Posterior vena cava (tissue), 2 donors: ENCODE results near the gene GPNMB. TPM values are rescaled to one million over a fixed set of nuclear protein-coding genes. Genes with fewer than 3 reads are reported as not detected.
"Not testable (repeated sequence)": the region's sequence is repeated elsewhere in the genome, so short reads cannot be mapped to it uniquely, and the experiment has no call there.

Source experiments
- DNase-seq: peaks from one replicate; pipeline ENCODE4 v3.0.0-alpha.2; 2020; ENCODE audit warnings: low spot score
- intact Hi-C, 2 donors: fragments of 100-400 bp; cut with DNase I; formaldehyde crosslinking; loops; one replicate each; pipeline versions ENCODE4 v1.14.1 to v1.14.2; 2022 to 2023
- total RNA-seq, 2 donors: library from RNA; stranded (reverse); fragmentation: NEBNext Ultra II Directional; extraction: Animal tissue kit (Norgen Biotek cat#: 25700); gene quantifications; one replicate each; pipeline ENCODE4 v1.2.1, GENCODE V29; 2021
- donor health status: DM: yes; HTN: yes; CAD: no.
- donor health status: DM: yes; HTN: yes; CAD: no.

The GPNMB gene
- total RNA-seq, 2 donors from 2014 or later, result 190 to 297 TPM

- intact Hi-C loops, result not testable (repeated sequence)
Observed at GRCh38 chr7:23224364-23224763, 22.2 kb upstream of the GPNMB start.

DNA sequence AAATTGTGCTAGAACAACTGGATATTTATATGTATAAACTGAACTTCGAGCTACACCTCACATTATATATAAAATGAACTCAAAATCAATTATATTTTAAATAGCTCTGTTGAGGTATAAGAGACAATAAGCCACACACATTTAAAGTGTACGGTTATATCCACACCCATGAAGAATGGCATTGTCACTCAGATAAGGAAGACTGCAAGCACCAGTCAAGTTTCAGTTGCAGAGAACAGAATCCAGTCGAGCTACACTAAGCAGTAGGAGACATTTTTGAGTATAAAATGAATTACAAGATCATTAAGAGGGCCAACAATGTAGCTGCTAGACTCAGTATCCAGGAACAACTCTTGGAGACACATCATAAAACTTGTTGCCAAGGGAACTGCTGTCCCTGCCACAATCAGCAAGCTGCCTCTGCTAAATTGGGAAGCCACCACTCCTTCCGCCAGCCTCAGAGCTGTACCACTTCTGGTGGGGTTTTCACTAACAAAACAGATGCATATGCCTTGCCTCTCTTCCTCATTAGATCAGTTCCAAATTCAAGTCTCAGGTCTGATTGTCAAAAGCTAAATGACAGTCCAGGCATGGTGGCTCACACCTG lies 19.6 kb upstream of the GPNMB start:
- DNase-seq, result no peak
- intact Hi-C loops, result no loop called here

More at GRCh38 chr7:23224364-23224763, 22.2 kb upstream of the GPNMB start:
- not testable (repeated sequence) for DNase-seq

DNA sequence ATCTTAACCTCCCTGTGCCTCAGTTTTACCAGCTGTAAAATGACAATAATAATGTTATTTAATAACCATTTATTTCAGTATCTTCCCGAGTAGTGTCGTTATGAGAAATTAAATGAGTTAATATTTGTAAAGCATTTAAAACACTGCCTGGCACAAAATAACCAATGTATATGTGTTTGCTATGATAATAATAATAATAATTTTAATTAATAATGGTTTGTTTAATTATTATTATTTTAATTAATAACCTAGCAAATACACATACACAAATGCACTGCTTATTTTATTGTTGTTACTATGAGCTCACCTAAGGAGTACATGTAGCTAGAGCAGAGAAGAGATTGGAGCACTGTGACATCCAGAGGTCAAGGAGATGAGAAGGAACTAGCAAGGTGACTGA lies 18.2 kb upstream of the GPNMB start:
- DNase-seq, result no peak

GRCh38 chr7:23230641-23231101 lies 15.9 kb upstream of the GPNMB start:
- no peak for DNase-seq
- intact Hi-C loops, result no loop called here

More for the DNA sequence above, 18.2 kb upstream of the GPNMB start:
- intact Hi-C loops, result no loop called here

- DNase-seq, result no peak
- intact Hi-C loops, result no loop called here
Observed at GRCh38 chr7:23232966-23233365, 13.6 kb upstream of the GPNMB start.

DNA sequence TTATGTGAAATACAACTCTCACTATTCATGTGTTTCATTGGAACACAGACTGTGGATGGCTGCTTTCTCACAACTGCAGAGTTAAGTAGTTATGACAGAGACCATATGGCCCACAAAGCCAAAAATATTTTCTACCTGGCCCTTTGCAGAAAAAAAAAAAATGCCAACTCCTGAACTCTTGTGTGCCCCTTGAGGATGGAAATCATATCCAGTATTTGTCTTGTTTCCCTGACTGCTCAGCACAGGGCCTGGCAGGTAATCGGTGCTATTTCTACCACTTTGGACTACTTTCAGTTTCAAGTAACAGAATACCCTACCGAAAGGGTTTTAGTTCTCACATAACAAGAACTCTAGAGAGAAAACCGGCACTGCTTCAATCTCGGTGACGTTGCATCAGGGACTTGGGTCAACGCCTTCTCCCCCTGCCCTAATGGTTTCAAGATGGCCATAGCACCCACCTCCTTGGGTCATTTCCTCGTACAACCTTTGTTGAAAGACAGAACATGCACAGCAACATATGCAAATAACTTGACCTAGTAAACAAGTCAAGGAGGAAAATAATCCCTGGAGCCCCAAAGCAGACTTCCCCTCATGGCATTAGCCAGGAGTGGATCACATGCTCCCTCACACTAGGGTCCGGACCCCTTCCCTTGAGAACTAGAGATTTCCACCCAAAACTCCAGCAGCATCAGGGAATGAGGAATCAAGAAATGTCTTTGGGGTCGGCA lies 11.8 kb upstream of the GPNMB start:
- DNase-seq, result no peak
- intact Hi-C loops, result no loop called here

DNA sequence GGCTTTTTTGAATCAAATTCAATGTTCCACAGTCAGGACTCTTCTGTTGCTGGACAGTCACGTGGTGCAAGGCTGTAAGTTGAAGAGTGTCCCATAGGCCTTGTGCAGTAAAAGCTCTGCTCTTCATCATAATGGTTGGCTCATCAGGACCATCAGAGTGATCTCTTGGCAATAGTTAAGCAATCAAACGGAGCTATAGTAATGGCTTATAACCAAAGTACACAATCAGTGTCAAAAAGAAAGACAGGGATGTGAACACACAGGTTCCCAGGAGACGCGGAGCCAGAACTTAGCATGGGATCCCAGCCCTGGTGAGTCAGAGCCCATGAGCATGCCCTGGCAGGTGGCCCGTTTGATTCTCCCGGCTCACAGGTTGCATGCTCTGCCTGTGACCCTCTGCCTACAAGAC lies 10.8 kb upstream of the GPNMB start:
- intact Hi-C loops, result no loop called here
- no peak for DNase-seq

- intact Hi-C loops, result no loop called here
- DNase-seq, result no peak
Observed at GRCh38 chr7:23237000-23237399, 9.6 kb upstream of the GPNMB start.

DNA sequence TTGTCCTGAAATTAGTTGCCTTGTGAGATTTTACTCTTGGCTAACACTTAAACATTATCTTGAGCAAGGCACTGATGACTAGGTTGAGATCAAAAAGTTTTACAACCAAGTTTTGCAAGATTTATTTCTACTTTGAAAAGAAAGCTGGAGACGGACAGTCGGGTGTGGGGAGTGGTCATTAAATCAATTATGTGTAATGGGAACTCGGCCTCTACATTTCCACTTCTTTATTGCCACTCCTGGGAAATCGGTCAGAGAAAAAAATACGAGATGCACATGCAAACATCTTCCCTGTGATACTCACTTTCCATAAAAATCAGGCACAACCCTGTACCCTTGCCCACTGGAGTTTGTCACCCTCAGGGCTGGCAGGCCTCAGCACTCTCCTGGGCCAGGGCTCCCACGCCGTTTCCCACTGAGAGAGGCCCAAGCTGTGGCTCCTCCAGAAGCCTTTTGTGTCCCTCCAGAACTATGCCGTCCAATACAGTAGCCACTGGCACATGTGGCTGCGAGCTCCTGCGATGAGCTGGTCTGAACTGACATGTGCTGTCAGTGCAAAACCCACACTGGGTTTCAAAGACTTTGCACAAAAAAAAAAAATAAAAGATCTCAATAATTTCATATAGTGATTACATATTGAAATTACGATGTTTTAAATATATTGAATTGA lies 7.5 kb upstream of the GPNMB start:
- DNase-seq, result no peak

GRCh38 chr7:23239698-23240097 lies 6.9 kb upstream of the GPNMB start:
- intact Hi-C loops, result loop anchor here in 1 of 2 donors (5.0 kb wide), 1 partner anchor 1742 kb away; no protein-coding TSS in a partner anchor

More for the DNA sequence above, 7.5 kb upstream of the GPNMB start:
- intact Hi-C loops, result no loop called here

GRCh38 chr7:23242321-23242720 lies 4.3 kb upstream of the GPNMB start:
- intact Hi-C loops, result loop anchor here in 1 of 2 donors (5.0 kb wide), 1 partner anchor 1745 kb away; no protein-coding TSS in a partner anchor
- DNase-seq, result no peak

More at GRCh38 chr7:23239698-23240097, 6.9 kb upstream of the GPNMB start:
- DNase-seq, result no peak

DNA sequence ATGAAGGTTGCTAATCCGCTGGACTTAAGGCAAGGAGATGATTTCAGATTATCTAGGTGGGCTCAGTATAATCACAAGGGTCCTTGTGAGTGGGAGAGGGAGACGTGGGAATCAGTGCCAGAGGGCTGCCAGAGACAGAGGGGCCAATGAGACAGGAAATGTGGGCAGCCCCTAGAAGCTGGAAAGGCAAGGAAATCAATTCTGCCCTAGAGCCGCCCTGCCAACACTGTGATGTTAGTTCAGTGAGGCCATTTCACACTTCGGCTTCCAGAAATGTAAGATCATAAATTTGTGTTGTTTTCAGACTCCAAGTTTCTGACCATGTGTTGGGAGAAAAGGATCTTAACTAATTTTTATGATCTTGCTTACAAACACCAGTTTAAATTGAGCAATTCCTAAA lies 3.6 kb upstream of the GPNMB start:
- intact Hi-C loops, result loop anchor here in 1 of 2 donors (5.0 kb wide), 1 partner anchor 1746 kb away; no protein-coding TSS in a partner anchor
- DNase-seq, result no peak

- DNase-seq, result no peak
- intact Hi-C loops, result no loop called here
Observed at GRCh38 chr7:23247046-23247602, 549 bp downstream of the GPNMB start.

- peak; percentile 87 for DNase-seq
- intact Hi-C loops, result no loop called here
Observed at GRCh38 chr7:23247603-23248335, 1.2 kb downstream of the GPNMB start.

DNA sequence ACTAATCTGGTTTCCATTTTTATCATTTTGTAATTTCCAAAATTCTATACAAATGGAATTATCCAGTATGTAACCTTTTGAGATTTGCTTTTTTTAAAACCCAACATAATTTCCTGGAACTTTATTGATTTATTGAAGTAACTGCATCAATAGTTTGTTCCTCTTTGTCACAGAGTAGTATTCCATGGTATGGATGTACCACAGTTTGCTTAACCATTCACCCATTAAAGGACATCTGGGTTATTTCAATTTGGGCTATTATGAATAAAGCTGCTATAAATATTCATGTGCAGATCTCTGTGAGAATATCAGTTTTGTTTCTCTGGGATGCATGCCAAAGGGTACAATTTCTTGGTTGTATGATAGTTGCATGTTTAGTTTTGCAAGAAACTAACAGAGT lies 2.9 kb downstream of the GPNMB start:
- no peak for DNase-seq
- intact Hi-C loops, result no loop called here

DNA sequence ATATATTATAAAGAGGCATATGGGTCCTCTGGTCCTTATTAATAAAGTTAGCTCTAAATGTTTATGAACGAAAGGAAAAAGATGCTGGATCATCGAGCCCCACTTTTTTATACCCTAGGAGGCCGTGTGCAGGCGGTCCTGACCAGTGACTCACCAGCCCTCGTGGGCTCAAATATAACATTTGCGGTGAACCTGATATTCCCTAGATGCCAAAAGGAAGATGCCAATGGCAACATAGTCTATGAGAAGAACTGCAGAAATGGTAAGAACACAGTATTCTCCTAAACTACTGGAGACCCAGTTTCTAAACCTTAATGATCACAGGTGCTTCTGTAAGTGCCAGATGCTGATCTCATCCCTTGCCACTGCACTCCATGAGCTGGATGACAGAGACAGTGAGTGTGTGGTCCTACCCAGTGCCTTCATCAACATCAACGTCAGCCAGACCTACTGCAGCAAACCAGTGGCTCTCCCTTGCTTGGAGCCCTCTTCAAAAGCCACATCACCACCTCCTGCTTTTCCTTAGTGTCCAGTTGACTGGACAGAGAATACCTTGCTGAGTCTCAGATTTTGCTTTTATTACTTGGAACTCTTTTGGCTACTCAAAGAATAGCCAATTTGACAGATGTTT lies 7.6 kb downstream of the GPNMB start:
- intact Hi-C loops, result no loop called here
- no peak for DNase-seq

GRCh38 chr7:23256731-23257130 lies 10.2 kb downstream of the GPNMB start:
- DNase-seq, result no peak
- intact Hi-C loops, result no loop called here

DNA sequence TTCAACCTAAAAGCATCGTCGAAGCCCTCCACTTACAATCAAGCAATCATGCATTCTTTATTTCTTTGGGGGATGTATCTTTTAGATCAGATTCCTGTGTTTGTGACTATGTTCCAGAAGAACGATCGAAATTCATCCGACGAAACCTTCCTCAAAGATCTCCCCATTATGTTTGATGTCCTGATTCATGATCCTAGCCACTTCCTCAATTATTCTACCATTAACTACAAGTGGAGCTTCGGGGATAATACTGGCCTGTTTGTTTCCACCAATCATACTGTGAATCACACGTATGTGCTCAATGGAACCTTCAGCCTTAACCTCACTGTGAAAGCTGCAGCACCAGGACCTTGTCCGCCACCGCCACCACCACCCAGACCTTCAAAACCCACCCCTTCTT lies 13.8 kb downstream of the GPNMB start:
- intact Hi-C loops, result no loop called here

More for the DNA sequence above, 13.8 kb downstream of the GPNMB start:
- no peak for DNase-seq
